ENCODE measurements around the gene EIF2B2. TPM values are rescaled to one million over a fixed set of nuclear protein-coding genes. Genes with fewer than 3 reads are reported as not detected.

Gene EIF2B2
- total and polyA plus RNA-seq, 10 of the 15 experiments (the other 5 are each of a cell fraction or from before 2014, with no cell fraction given) = 17.4 to 168 (median 65.5) TPM

GRCh38 chr14:74954232-74954946 lies 48.3 kb upstream of the EIF2B2 start:
- Histone ChIP-seq H3K27ac (ENCODE audit: control insufficient read depth, insufficient read depth) (no peak overlapping the region), H3K27me3 (replicated peaks in 1 of 2; ENCODE audit: control insufficient read depth in 2 of 2, insufficient read depth in 2 of 2, low read length in 1 of 2) (no peaks in the 10 kb centered on the region; a peak in 2 of 4 replicates), H3K4me3 (no peak overlapping the region), H3K4me2 (ENCODE audit: control insufficient read depth, insufficient read depth) (no peak overlapping the region), H3K4me1 (ENCODE audit: control insufficient read depth, insufficient read depth, low read length) (no peaks in the 10 kb centered on the region), H3K9me3 (replicated peaks; ENCODE audit: control insufficient read depth, insufficient read depth, low read length) (no peaks in the 10 kb centered on the region), H3K79me2 (ENCODE audit: control insufficient read depth, insufficient read depth, low read length) (no peaks in the 10 kb centered on the region), H2AFZ (ENCODE audit: control insufficient read depth, low read depth, low read length) (no peak overlapping the region), H4K20me1 (ENCODE audit: control insufficient read depth, insufficient read depth) (no peaks in the 10 kb centered on the region), H3K9ac (ENCODE audit: control insufficient read depth, insufficient read depth, low read length) (no peak overlapping the region), H3K36me3 (ENCODE audit: control insufficient read depth in 2 of 2, insufficient read depth in 2 of 2, low read length in 1 of 2) (no peaks in the 10 kb centered on the region)
- RAD21 ChIA-PET (ENCODE audit: unreplicated experiment) = interaction anchor here (1.4 to 1.8 kb wide), 3 partner anchors 9 to 14 kb away, joined by 3 to 6 read pairs (median 3); no protein-coding TSS in a partner anchor
- DNase-seq (ENCODE audit: low read depth, low spot score) = no peak
- intact Hi-C loops (cut with micrococcal nuclease; ENCODE audit: unreplicated experiment) (no loop called here), in situ Hi-C loops (cut with MboI) (no loop called here)
- POLR2A ChIA-PET = interaction anchor here (0.5 to 2.3 kb wide), 4 partner anchors 8 to 116 kb away, joined by 3 to 8 read pairs (median 6); no protein-coding TSS in a partner anchor
- no peak for ATAC-seq
- SMC1A ChIA-PET (ENCODE audit: uncharacterized antibody, unreplicated experiment) = interaction anchor here (1.2 kb wide), 1 partner anchor 10 kb away, joined by 4 read pairs; no protein-coding TSS in a partner anchor
- CTCF ChIA-PET = interaction anchor here (0.6 to 3.4 kb wide), 5 partner anchors 9 to 134 kb away, joined by 3 to 18 read pairs (median 6); no protein-coding TSS in a partner anchor
- TF ChIP-seq HSF1 (IDR thresholded peaks at IDR 0.05; ENCODE audit: low read depth, low read length) (no peak), NR2F1 (conservative IDR thresholded peaks at IDR 0.05) (peak; percentile 35; the same call in 1 of the 2 replicates)
- 41% methylated on average over 18 of the region's 18 CpGs for WGBS (ENCODE audit: insufficient coverage, insufficient replicate concordance, low lambda C conversion rate, missing lambda C conversion rate)
- BruUV-seq (replicated peaks) = no TSS peak
- FAIRE-seq = no peak

GRCh38 chr14:74954947-74955228 lies 47.8 kb upstream of the EIF2B2 start:
- H3K4me1 ChIP-seq (ENCODE audit: control insufficient read depth, insufficient read depth, low read length) = no peaks in the 10 kb centered on the region
- ATAC-seq (no peak), DNase-seq (ENCODE audit: low read depth, low spot score) (no peak), FAIRE-seq (no peak)
- H3K27ac ChIP-seq (ENCODE audit: control insufficient read depth, insufficient read depth) = no peak overlapping the region
- H3K4me2 ChIP-seq (ENCODE audit: control insufficient read depth, insufficient read depth) = peak overlapping the region; percentile 70
- ChIA-PET RAD21 (ENCODE audit: unreplicated experiment) (interaction anchor here (1.8 kb wide), 1 partner anchor 10 kb away, joined by 6 read pairs; no protein-coding TSS in a partner anchor), CTCF (interaction anchor here (0.9 to 2.0 kb wide), 3 partner anchors 9 to 133 kb away, joined by 4 to 7 read pairs (median 6); no protein-coding TSS in a partner anchor), SMC1A (ENCODE audit: uncharacterized antibody, unreplicated experiment) (no interaction called here), POLR2A (interaction anchor here (0.5 to 2.3 kb wide), 2 partner anchors 13 to 116 kb away, joined by 8 read pairs; no protein-coding TSS in a partner anchor)
- no peaks in the 10 kb centered on the region; a peak in 2 of 4 replicates for H3K27me3 ChIP-seq (replicated peaks in 1 of 2; ENCODE audit: control insufficient read depth in 2 of 2, insufficient read depth in 2 of 2, low read length in 1 of 2)
- no peak overlapping the region for H3K9ac ChIP-seq (ENCODE audit: control insufficient read depth, insufficient read depth, low read length)
- BruUV-seq (replicated peaks) = no TSS peak
- H3K36me3 ChIP-seq (ENCODE audit: control insufficient read depth in 2 of 2, insufficient read depth in 2 of 2, low read length in 1 of 2) = no peaks in the 10 kb centered on the region
- 0% methylated on average over 3 of the region's 3 CpGs for whole genome bisulfite sequencing (ENCODE audit: insufficient coverage, insufficient replicate concordance, low lambda C conversion rate, missing lambda C conversion rate)
- intact Hi-C loops (cut with micrococcal nuclease; ENCODE audit: unreplicated experiment) (no loop called here), in situ Hi-C loops (cut with MboI) (no loop called here)
- H3K9me3 ChIP-seq (replicated peaks; ENCODE audit: control insufficient read depth, insufficient read depth, low read length) = no peaks in the 10 kb centered on the region
- no peak overlapping the region for H2AFZ ChIP-seq (ENCODE audit: control insufficient read depth, low read depth, low read length)
- no peaks in the 10 kb centered on the region for H3K79me2 ChIP-seq (ENCODE audit: control insufficient read depth, insufficient read depth, low read length)
- H4K20me1 ChIP-seq (ENCODE audit: control insufficient read depth, insufficient read depth) = no peaks in the 10 kb centered on the region
- peak overlapping the region; percentile 63 for H3K4me3 ChIP-seq
- TF ChIP-seq TCF12 (IDR thresholded peaks at IDR 0.05; ENCODE audit: low read depth, low read length) = no peak
- no peak for TF ChIP-seq ETV6 (conservative IDR thresholded peaks at IDR 0.05 in 1 of 2, IDR thresholded peaks at IDR 0.05 in 1 of 2; ENCODE audit: borderline replicate concordance in 1 of 2, low read depth in 1 of 2)
- no peak for TF ChIP-seq NFXL1 (IDR thresholded peaks at IDR 0.05; ENCODE audit: borderline replicate concordance)
- TF ChIP-seq MEF2A (IDR thresholded peaks at IDR 0.05; ENCODE audit: insufficient read depth, low read depth, low read length) = no peak
- no peak for TF ChIP-seq ZNF592 (IDR thresholded peaks at IDR 0.05)
- TF ChIP-seq POLR2AphosphoS5 (IDR thresholded peaks at IDR 0.05; ENCODE audit: low read length) = no peak
- no peak for TF ChIP-seq RCOR1 (conservative IDR thresholded peaks at IDR 0.05; ENCODE audit: low read depth, low read length)
- no peak for TF ChIP-seq MTA2 (IDR thresholded peaks at IDR 0.05; ENCODE audit: low read depth)

All from GM12878 (cell line).